HG03064 (cell line): Measurements from ENCODE around the gene SETD3.

Source experiments
- ATAC-seq: cut with Tn5 transposase; IDR thresholded peaks from one replicate; pipeline ENCODE4 v1.9.1; 2021; ENCODE audit warnings: low read depth; ENCODE audit not compliant: unreplicated experiment

Gene SETD3

DNA sequence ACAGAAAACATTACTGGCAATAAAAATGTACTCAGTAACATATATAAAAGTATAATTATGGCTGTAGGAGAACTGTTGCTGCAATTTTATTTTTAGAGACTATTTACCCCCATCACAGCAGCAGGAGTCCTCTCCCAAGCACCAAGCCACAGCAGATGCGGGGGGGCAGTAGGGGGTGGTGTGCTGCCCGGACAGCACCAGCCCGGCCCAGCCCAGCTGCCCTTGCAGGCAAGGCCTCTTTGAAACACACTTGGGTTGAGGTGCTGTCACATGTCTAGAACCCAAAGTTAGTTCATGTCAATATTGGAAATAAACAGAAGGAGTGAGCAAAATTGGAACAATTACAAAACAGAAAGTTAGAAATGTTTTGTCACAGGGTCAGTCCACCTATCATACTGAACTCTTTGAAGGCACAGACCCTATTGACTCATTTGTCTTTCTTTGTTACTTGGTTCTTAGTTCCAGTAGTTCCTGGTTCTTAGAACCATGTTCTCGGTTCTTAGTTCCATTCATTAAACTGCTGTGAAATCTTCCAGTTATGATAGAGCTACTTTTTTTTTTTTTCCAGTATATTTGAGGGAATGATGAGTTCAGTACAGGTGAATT, 23.3 kb upstream of the SETD3 start:
- ATAC-seq = no peak

DNA sequence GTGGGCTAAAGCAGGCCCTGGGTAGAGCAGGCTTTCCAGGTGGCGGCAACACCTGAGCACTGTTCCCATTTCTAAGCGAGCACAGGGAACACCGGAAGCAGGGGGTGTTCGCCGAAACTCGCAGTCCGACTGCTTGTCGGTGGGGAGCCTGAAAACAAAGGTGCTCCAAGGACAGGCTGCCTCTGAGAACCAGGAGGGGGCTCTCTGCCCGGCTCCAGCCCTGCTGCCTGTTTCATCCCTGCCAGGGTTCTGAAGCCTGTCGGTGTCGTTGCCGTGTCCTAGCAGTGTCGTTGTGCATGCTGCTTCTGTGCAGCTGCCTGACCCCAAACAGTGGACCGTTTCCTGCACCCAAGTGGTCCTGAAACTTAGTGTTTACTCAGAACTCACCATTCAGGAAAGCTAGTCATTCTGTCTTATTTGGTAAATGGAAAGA, 22.3 kb upstream of the SETD3 start:
- no peak for ATAC-seq

DNA sequence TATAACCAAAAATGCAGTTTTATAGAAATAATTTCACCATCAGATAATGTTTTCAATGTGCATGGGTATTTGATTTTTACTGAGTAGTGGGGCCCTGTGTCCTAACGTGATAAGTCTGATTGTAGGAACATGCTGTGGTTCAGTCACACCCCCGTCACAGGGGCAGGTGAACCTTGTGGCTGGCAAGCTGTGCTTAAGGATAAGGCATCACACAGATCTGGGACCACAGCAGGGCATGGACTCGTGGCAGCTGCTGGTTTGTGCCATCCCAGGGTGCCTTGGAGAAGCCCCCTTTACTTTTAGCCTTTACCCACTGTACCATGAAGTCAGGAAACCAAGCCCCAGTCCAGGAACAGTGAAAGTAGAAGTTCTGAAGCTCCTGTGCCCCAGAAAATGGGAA, 17.2 kb upstream of the SETD3 start:
- no peak for ATAC-seq

DNA sequence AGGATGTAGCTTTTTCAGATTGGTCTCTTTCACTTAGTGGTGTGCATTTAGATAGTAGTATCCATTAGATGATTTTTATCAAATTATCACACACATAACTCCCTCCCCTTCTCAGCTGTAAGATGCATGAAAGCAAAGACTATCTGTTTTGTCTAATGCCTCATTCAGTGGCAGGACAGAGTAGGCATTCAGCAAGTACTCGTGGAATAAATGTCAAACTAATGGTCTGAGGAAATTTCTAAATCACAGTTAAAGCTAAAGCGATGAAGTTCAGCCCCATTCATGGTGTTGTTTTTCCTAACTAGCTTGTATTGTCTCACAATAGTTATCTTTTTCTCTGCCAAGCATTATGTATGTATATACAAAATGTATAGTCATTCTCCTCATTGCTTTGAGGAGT, 16.7 kb upstream of the SETD3 start:
- no peak for ATAC-seq

DNA sequence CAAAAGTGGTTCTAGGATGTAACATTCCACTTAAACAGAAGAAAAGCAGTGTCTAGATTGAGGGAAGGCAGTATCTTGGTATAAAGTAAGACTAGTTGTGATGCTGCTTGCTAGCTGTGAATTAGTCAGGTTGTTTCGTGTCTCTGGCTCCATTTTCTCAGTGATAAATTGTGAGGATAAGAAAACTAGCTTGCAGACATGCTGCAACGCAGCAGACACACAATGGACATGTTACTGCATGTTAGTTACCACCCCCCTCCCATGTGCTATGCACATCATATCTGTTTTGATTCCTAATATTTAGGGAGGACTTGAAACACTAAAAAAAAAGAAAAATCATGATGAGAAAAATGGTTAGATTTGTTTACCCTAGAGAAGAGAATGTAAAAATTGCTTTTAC, 3.4 kb upstream of the SETD3 start:
- ATAC-seq = no peak

DNA sequence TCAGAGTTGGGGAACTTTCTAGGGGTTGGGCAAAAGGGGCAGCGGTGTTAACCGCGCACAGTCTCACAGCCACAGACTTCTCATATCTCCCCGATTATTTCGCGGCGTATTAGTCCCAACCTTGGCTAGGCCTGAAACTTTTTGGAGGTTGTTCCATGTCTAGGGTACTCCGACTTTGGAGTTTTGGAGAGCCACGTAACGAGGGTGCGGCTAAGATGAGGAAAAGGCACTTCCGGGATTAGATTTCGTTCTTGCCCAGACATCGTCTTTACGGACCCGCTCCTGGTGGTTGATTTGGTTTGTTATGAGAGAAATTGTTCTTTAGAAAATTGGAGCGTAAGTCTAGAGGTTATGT, 1.1 kb upstream of the SETD3 start:
- no peak for ATAC-seq

DNA sequence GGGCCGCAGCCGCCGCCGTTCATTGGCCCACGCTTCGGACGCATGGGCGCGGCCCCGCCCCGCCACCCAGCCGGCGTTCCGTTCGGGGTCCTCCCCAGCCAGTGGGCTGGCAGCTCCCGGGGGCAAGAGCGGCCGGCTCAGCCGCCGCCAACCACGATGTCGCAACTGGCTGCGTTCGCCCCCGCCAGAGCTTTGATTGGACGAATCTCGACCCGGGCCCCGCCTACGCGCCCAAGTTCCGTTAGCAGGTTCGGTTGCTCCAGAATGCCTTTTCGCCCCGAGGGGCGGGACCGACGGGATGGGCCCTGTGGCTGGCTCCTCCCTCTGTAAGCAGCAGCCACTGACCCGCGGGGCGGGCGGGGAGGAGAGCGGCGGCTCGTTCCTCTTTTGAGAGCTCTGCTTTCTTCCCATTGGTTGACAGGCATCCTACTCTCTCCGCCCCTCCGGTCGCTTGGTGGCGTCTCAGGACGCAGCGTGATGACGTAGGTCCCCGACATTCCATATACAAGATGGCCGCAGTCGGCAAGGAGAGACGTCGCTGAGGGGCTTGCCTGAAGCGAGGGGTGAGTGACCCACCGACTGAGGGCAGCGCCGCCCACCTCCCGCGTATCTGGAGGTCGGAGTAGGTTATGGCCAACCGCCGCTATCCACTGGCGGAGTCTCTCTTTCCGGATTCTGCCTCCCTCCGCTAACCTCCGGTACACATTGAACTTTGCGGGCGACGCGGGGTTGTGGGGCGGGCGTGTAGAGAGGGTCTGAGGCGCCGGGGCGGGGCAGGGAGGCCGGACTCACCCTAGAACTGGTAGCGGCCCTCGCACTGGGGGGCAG, 472 bp upstream of the SETD3 start, which contains the start of gene CCNK:
TSS of gene CCNK (plus strand) at position 493 of the 828 bp plus-strand sequence. CDS start 11,269 bp downstream, outside the sequence.
- ATAC-seq = peak; percentile 84

DNA sequence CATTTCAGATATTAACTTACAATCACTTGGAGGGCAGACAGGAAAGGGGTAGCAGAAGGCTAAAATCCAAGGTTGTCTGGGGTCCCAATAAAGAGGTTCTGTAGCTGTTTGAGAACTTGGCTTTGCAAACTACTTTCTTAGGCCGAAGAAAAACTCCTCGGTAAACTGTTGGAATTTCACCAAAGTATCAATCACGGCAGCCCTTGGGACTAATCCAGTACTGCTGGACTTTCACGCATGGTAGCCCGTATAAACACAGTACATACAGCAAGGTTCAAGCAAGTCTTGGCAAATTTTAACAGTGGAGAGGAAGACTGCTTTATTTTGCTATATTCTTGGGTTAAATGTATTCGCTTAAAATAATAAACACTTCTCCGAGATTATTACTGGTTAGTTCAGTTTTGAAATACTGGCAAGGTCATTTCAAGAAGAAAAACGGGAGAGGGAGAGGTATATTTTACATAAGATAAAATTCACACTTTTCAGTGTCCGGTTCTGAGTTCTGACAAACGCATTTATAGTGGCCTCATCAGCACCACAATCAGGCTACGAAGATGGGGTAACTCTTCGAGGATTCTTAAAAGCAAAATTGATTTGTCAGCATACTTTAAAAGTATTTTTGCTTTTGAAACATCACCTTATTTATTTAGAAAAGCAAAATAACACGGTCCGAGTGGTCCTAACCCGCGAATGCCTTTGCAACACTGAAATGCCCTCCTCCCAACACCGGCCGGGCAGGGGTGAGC, 1.3 kb downstream of the SETD3 start:
- ATAC-seq = no peak

DNA sequence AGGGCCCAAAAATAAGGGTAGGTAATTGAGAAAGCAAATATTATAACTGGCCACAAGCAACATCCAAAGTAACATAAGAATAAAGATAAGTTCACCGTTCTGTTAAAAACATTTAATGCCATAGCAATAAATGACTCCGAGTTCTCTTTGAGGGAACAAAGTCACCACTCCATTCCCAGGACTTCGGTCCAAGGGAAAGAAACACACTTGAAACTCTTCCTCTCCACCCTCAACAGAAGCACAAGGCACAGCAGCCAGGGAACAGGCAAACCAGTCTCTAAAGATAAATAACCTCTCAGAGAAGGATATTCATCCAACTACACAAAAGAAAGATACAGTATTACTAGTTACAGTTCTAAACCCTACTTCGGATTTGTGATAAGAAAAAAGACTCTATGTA, 2.5 kb downstream of the SETD3 start:
- no peak for ATAC-seq

DNA sequence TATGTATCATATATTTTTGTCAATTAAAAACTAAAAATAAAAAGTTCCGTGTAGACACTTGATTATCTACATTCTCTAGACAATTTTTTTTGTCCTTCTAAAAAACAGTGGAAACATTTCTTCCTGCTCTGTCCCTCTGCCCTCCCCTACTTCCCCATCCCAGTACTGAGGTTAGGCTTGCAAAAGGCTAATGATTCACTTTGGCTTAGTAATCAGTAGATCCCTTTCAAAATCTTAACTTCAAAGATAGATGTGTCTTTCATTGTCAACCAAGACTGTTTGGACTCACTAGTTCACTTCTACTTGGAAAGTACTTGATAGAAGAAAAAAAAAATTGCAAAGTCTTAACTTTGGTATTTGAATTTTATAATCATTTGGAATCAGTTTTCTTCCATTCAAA, 3.8 kb downstream of the SETD3 start:
- ATAC-seq = no peak

DNA sequence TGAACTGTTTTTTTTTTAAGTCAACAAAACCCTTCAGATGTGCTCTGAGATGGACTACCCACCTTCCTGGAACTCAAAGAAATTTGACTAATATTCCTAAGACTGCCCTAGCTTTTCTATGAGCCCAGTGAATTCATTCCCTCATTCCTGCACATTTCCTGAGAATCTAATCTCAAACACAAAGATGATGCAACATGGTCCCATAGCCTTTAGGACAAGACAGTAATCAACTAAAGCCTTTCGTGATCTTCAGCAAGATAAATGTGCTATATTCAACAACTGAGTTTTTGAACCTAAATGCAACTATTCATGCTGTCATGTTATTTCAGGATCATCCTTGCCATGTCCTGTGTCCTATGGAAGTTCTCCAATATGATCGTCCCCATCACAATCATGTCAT, 5.0 kb downstream of the SETD3 start:
- ATAC-seq = no peak

DNA sequence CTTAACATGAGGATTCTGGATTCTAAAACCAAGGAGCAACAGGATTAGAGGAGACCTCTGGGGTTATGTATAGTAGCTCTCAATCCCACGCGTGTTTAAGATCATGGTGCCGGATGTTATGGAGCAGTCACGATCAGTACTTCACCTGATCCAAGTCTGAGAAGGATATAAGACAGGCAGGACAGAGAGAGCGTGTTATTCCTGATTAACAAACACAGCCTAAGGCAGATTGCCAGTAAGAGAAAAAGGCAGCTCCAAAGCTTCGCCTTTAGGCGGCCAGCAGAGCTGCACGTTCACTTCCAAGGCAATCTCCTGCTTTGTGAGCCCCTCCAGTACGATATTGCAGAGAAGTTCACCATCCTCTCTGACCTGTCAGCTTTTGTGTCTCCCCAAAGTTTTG, 5.5 kb downstream of the SETD3 start:
- no peak for ATAC-seq

DNA sequence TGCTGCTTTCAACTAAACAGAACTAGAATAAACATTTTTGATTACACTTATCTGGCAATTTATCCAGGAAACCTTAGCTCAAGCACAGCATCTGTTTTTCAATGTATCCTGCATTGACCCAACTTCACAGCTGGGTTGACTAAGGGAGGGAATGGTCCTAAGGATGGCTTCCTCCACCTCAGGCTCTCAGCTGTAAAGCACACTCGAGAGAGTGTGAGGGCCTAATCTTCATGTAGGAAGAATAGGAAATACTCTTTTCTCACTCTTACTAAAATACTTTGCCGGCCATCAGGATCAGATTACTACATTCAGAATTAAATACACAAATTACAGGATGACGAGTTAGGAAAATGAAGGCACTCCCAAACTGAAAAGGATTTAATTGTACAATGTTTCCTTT, 7.2 kb downstream of the SETD3 start:
- ATAC-seq = no peak

DNA sequence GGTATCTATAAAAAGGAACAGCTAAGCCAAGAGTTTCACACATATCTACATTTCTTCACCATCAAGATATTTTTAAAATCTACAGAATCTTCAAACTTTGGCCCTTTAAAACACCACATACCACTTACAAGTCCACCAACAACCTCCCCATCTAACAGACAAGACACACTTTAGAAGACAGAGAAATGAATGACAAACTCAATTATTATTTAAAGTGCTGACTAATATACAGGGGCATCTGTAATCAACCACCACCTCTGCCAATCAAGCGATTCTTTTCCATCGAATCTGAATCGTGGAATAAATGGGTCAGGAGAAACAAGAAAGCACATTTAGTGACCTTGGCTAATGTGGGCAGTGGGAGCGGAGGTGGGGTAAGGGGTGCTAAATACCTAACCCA, 7.7 kb downstream of the SETD3 start:
- ATAC-seq = no peak

DNA sequence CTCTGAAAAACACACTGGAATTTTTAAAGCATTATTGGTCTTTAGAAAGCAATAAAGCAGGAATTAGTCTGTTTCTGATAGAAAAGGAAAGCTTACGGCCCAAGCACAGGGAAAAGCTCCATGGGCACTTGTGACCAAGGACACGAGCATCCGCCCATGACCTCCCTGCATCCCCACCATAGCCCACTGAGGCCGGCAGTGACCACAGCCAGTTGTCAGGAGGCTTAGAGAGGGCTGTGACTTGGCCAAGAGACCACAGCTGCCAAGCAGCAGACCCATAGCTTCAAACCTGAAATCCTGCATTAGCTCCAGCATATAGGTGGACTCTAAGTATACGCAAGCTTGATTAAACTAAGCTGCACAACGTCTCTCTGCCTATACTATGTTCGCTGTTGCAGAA, 8.9 kb downstream of the SETD3 start:
- no peak for ATAC-seq

DNA sequence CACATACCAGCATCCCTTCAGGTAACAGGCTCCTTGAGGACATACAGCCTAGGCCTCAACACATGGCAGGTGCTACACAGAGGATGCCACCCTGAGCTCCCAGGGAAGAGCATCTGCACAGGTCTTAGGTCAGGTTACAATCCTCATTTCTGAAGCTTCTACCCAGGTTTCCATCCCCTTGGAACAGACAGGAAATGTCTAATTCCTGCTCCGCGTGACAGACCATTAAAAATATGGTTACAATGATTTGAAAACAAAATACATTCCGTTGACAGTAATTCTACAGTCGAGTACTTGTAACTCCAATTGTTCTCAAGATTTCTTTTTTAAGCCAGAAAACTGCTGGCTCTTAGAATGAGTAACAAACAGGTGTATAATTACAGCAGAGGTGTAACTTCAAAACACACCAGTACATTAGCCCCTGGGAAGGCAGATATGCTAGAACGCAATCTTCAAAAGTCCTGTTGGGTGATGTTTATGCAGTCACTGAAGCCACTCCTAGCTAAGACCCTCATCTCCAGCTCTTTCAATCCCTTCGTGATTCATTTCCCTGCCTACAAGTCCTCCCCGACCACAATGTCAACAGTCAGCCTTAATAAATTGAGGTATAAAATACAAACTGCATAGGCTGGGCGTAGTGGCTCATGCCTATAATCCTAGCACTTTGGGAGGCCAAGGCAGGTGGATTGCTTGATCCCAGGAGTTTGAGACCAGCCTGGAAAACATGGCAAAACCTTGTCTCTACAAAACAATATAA, 11.6 kb downstream of the SETD3 start:
- no peak for ATAC-seq

DNA sequence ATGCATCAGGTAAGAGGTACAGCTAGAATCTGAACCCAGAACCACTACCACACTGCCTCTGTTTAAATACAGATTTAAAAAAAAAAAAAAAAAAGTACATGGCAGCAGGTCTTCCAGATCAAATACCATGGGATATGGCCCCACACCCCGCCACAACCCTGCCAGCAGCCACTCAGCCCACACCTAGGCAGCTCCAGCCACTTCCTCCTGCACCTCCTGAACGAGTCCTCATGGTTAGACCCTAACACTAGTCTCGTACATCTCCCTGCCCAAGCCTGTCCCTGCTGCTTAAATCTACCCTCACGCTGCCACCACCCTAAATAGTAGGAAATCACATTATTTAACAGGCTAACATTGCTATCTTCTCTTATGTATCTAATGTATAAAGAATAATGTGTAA, 12.6 kb downstream of the SETD3 start:
- no peak for ATAC-seq

DNA sequence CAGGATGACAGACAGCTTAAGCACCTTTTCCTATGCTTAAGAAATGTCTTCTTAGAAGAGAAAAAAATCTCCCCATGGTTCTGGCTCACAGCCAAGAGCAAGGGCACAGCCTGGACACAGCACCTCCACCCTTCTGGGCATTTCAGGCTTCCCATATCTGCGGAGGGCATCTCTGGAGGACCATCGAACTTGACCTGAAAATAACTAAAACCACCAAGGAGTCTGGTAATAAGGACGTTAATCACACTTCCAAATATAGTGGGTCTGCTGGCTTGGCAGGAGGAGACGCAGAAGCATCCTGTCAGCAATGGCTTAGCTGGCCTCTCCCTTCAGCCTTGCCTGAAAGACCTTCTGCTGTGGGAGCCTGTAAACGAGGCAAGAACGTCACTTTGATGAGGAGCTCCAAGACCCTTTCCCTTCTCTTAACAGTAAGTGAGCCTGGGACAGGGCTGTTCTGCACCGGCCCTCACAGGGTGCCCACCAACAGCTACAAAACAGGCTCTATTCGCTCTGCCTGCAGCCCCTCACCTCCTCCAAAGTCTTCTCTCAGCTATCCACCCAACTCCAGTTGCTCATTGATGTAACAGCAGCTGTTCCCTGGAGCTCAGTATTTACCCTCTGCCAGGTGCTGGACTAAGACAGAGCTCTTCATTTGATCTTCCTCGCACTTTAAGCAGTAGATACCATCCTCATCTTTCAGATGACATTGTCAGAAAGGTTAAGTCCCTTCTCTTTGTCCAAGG, 13.2 kb downstream of the SETD3 start:
- no peak for ATAC-seq

DNA sequence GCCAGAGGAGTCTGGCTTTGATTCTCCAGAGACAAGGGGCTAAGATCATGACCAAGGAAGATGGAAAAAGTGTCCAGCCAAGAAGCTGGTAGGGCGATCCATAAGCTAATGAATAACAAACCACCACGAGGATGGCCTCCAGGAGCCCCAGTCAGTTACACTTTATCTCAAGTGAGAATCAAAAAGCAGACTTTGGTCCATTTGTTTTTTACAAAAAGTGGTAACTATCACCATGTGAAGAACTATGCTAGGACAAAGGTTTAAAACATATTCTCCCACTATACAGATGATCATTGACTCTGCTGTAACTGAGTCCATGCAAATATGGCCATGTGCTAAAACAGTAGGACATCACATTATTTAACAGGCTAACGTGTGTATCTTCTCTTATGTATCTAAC, 13.9 kb downstream of the SETD3 start:
- no peak for ATAC-seq

DNA sequence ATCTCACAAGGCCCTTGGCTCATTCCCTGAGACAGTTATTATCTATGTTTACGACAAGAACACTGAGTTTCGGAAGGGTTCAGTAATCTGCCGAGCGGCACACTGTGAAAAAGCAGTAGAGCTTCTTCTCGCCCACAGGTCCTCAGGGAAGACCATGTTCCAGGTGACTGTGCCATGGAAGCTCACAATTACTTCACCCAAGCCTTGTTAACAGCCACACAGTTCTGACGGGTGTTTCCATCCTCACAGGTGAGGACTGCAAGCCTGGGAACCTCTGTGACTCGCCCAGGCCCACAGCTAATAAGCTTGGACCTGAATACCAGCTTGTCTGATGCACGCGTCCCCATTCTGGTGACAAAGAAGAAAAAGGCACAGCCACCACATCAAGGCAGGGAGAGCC, 15.4 kb downstream of the SETD3 start:
- no peak for ATAC-seq
